ENCODE measurements around the gene CLCA2.

- no peak for TF ChIP-seq CTCF (IDR thresholded peaks at IDR 0.05)
- TF ChIP-seq POLR2AphosphoS5 (IDR thresholded peaks at IDR 0.05; ENCODE audit: low read depth, low read length): no peak
- TF ChIP-seq REST (IDR thresholded peaks at IDR 0.05; ENCODE audit: insufficient read depth in 1 of 2, low read depth in 2 of 2, low read length in 1 of 2): no peak
- TF ChIP-seq SIN3A (IDR thresholded peaks at IDR 0.05; ENCODE audit: borderline replicate concordance, insufficient read depth, low read depth, low read length): no peak
- no peak for TF ChIP-seq TCF7L2 (IDR thresholded peaks at IDR 0.05; ENCODE audit: low read depth, low read length)
Measured at GRCh38 chr1:86409416-86410021, 14.5 kb upstream of the CLCA2 start.

All from Panc1 (cell line).